ENCODE measurements around the gene KIRREL1. TPM values are rescaled to one million over a fixed set of nuclear protein-coding genes. Genes with fewer than 3 reads are reported as not detected.

The KIRREL1 gene
- total and polyA plus RNA-seq, 2 of the 13 experiments (the other 11 are each of a cell fraction or from before 2014, with no cell fraction given): 0.02 to 0.03 TPM

DNA sequence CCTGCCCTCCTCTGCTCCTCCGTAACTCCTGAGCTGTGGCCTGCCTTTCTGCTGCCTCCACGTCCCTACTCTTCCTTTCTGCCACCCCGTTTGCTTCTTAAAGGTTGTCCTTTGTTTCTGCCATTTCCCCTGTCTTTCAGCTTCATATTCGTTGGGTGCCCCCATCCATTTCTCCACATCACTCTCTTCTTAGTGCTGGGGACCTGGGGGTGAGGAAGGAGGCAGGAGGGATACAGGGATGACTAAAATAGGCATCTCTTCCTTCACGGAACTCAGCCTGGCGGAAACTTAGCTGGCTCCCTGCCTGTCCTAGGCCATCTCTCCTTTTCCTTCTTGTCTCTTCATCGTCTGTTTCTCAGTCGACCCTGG is 120.3 kb downstream of the KIRREL1 start:
- Histone ChIP-seq H3K79me2 (ENCODE audit: insufficient read depth, low read length) (no peaks in the 10 kb centered on the region), H3K9ac (ENCODE audit: insufficient read depth, low read depth, low read length) (no peak overlapping the region), H3K4me3 (replicated peaks in 1 of 3; ENCODE audit: insufficient read depth in 1 of 3, low read depth in 2 of 3, low read length in 3 of 3) (peak overlapping the region in 1 of 3 experiments; percentile 52; a peak in 2 of 6 replicates), H3K36me3 (replicated peaks in 1 of 2; ENCODE audit: control insufficient read depth in 1 of 2, insufficient read depth in 2 of 2, low read length in 2 of 2) (no peaks in the 10 kb centered on the region), H3K27me3 (ENCODE audit: control insufficient read depth in 1 of 2, insufficient read depth in 2 of 2, low read length in 2 of 2) (peaks cover 0 to 37% of the 10 kb centered on the region in 2 experiments; a peak in 4 of 5 replicates), H3K9me3 (ENCODE audit: low read length) (peaks cover 9% of the 10 kb centered on the region), H3K4me2 (ENCODE audit: low read depth, low read length) (peak overlapping the region; percentile 54), H3K27ac (ENCODE audit: extremely low read length, insufficient read depth, low read length) (no peak overlapping the region), H4K20me1 (ENCODE audit: insufficient read depth, low read length) (no peaks in the 10 kb centered on the region), H3K4me1 (ENCODE audit: insufficient read depth, low read length) (no peaks in the 10 kb centered on the region), H2AFZ (ENCODE audit: low read length) (no peak overlapping the region)
- ChIA-PET CTCF (ENCODE audit: low intra/inter-chr PET ratio, low total read pairs) (no interaction called here), POLR2A (no interaction called here)
- ATAC-seq (no peak), DNase-seq (ENCODE audit: low spot score) (no peak), FAIRE-seq (no peak)
- WGBS (ENCODE audit: low lambda C conversion rate): 15% methylated on average over 8 of the region's 8 CpGs
- intact Hi-C loops (cut with micrococcal nuclease; ENCODE audit: unreplicated experiment): no loop called here
- BruUV-seq (replicated peaks): no TSS peak
- TF ChIP-seq GTF3A (CRISPR knock-in tag; conservative IDR thresholded peaks at IDR 0.05): no peak
- TF ChIP-seq, protein P1, sequence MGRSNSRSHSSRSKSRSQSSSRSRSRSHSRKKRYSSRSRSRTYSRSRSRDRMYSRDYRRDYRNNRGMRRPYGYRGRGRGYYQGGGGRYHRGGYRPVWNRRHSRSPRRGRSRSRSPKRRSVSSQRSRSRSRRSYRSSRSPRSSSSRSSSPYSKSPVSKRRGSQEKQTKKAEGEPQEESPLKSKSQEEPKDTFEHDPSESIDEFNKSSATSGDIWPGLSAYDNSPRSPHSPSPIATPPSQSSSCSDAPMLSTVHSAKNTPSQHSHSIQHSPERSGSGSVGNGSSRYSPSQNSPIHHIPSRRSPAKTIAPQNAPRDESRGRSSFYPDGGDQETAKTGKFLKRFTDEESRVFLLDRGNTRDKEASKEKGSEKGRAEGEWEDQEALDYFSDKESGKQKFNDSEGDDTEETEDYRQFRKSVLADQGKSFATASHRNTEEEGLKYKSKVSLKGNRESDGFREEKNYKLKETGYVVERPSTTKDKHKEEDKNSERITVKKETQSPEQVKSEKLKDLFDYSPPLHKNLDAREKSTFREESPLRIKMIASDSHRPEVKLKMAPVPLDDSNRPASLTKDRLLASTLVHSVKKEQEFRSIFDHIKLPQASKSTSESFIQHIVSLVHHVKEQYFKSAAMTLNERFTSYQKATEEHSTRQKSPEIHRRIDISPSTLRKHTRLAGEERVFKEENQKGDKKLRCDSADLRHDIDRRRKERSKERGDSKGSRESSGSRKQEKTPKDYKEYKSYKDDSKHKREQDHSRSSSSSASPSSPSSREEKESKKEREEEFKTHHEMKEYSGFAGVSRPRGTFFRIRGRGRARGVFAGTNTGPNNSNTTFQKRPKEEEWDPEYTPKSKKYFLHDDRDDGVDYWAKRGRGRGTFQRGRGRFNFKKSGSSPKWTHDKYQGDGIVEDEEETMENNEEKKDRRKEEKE (IDR thresholded peaks at IDR 0.05): no peak
- no peak for TF ChIP-seq ZNF281 (CRISPR knock-in tag; IDR thresholded peaks at IDR 0.05; ENCODE audit: borderline replicate concordance)
- no peak for TF ChIP-seq ZNF235 (CRISPR knock-in tag; IDR thresholded peaks at IDR 0.05; ENCODE audit: borderline replicate concordance)
- no peak for TF ChIP-seq HOXD1 (CRISPR knock-in tag; IDR thresholded peaks at IDR 0.05)
- no peak for TF ChIP-seq EED (CRISPR knock-in tag; IDR thresholded peaks at IDR 0.05)
- no peak for TF ChIP-seq RBFOX2 (IDR thresholded peaks at IDR 0.05; ENCODE audit: low read depth, low read length)
- TF ChIP-seq MYPOP (CRISPR knock-in tag; IDR thresholded peaks at IDR 0.05): no peak
- in situ Hi-C loops (cut with HindIII; ENCODE audit: extremely low pct_ligation_motif_present, low pct_unique_long_range_greater_than_20kb): no loop called here

Data from HepG2 (cell line).